ENCODE results near the gene CA14. TPM values are rescaled to one million over a fixed set of nuclear protein-coding genes. Genes with fewer than 3 reads are reported as not detected.
"Not testable (repeated sequence)": the region's sequence is repeated elsewhere in the genome, so short reads cannot be mapped to it uniquely, and the experiment has no call there.

The CA14 gene
- total RNA-seq, 1 donor from 2014 or later: not detected

GRCh38 chr1:150234309-150234565, 23.3 kb upstream of the CA14 start:
- H3K4me3 ChIP-seq (ENCODE audit: low read depth, low read length): peak overlapping the region; percentile 76
- no peak for DNase-seq (ENCODE audit: low read depth)
- TF ChIP-seq CTCF (conservative IDR thresholded peaks at IDR 0.05; ENCODE audit: low read depth, low read length): no peak

- peak overlapping the region; percentile 76 for H3K4me3 ChIP-seq (ENCODE audit: low read depth, low read length)
- DNase-seq (ENCODE audit: low read depth): no peak
- no peak for TF ChIP-seq CTCF (conservative IDR thresholded peaks at IDR 0.05; ENCODE audit: low read depth, low read length)
Measured at GRCh38 chr1:150234566-150235293, 22.8 kb upstream of the CA14 start.

GRCh38 chr1:150235294-150235851, 22.2 kb upstream of the CA14 start:
- DNase-seq (ENCODE audit: low read depth): no peak
- H3K4me3 ChIP-seq (ENCODE audit: low read depth, low read length): peak overlapping the region; percentile 76
- no peak for TF ChIP-seq CTCF (conservative IDR thresholded peaks at IDR 0.05; ENCODE audit: low read depth, low read length)

GRCh38 chr1:150235852-150236613, 21.5 kb upstream of the CA14 start, which contains the start of gene ANP32E:
Gene ANP32E (minus strand): TSS chr1:150236112. CDS start chr1:150235786, 326 bp downstream.
- peak within 1 kb of the TSS; percentile 76 for H3K4me3 ChIP-seq (ENCODE audit: low read depth, low read length)
- peak; percentile 8 for TF ChIP-seq CTCF (conservative IDR thresholded peaks at IDR 0.05; ENCODE audit: low read depth, low read length)
- DNase-seq (ENCODE audit: low read depth): peak; percentile 98

- DNase-seq (ENCODE audit: low read depth): no peak
- H3K4me3 ChIP-seq (ENCODE audit: low read depth, low read length): peak overlapping the region; percentile 76
- TF ChIP-seq CTCF (conservative IDR thresholded peaks at IDR 0.05; ENCODE audit: low read depth, low read length): no peak
Measured at GRCh38 chr1:150236614-150237100, 20.9 kb upstream of the CA14 start.

- H3K4me3 ChIP-seq (ENCODE audit: low read depth, low read length): not testable (repeated sequence)
Measured at GRCh38 chr1:150237176-150237575, 20.4 kb upstream of the CA14 start.

GRCh38 chr1:150237746-150238145, 19.8 kb upstream of the CA14 start:
- no peak for DNase-seq (ENCODE audit: low read depth)
- H3K4me3 ChIP-seq (ENCODE audit: low read depth, low read length): no peak overlapping the region
- TF ChIP-seq CTCF (conservative IDR thresholded peaks at IDR 0.05; ENCODE audit: low read depth, low read length): no peak

More at GRCh38 chr1:150237176-150237575, 20.4 kb upstream of the CA14 start:
- not testable (repeated sequence) for DNase-seq (ENCODE audit: low read depth)

All from epithelial cell of proximal tubule (primary cell).